ENCODE data around the gene CTNNA2.

Gene CTNNA2

DNA sequence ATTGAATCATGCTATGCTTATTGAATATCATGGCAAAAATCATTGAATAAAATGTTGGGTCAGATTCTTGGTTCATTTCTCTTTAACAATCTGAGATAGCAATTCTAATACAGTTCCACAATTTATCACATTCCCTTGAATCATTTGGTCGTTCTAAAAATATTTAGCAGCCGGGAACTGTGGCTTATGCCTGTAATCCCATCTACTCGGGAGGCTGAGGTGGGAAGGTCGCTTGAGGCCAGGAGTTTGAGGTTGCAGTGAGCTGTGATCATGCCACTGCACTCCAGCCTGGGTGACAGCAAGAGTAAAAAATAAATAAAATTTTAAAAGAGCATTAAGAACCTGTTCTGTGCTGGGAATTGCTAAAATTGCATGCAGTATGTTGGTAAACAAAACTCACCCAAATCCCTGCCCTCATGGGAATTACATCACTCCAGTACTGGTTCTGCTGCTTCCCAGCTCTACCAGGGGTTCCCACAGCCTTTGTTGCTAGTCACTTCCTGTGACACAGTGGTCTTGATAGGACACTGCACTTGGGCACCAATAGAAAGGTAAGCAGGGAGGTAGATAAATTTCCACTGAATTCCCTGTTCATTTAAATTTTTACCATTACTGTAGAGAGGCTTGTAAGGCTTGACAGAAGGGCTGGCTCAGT lies 200.4 kb downstream of the CTNNA2 start:
- no peak for DNase-seq (ENCODE audit: low read depth, low spot score)

DNA sequence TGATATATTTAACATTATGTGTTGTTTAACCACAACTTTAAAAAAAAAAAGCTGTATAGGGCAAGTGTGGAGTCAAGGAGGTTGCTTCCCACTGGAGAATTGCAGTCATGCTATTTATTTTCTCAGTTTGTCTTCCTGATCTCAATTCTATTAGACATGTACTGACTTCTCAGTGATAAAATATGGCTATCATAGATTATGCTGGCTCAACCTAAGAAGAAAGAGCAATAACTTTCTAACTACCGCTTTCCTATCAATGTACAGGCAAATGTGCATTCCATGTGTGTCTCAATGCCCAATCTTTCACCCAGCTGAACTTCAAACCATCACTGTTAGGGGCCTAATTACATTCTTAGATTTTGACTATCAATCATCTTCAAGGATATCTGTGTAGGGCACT lies 201.4 kb downstream of the CTNNA2 start:
- DNase-seq (ENCODE audit: low read depth, low spot score): no peak

DNA sequence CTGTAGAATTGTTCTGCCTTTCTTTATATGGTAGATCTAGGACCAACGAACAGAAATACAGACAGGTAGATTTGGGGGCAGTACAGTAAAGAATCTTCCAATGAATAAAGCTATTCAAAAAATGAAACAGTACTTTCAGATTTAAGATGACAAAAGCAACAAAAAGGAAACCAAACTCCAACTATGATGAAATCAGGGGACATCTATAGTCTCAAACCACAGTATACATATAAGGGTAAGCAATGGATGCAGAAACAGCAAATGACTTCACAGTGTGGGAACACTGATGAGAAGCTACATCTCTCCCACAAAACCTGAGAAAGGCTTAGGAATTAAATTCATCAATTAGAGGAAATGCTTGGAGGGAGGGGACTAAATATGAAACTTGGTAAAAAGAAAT lies 202.5 kb downstream of the CTNNA2 start:
- DNase-seq (ENCODE audit: low read depth, low spot score): no peak

DNA sequence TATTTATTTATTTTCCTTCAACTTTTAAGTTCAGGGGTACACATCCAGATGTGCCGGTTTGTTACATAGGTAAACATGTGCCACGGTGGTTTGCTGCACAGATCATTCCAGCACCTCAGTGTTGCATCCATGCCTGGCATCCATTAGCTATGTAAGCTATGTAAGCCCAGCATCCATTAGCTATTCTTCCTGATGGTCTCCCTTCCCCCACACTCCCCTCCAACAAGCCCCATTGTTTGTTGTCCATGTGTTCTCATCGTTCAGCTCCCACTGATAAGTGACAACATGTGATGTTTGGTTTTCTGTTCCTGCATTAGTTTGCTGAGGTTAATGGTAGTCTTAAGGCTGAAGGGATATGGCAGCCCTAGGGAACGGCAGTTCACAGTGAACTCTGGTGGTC lies 203.4 kb downstream of the CTNNA2 start:
- no peak for DNase-seq (ENCODE audit: low read depth, low spot score)

DNA sequence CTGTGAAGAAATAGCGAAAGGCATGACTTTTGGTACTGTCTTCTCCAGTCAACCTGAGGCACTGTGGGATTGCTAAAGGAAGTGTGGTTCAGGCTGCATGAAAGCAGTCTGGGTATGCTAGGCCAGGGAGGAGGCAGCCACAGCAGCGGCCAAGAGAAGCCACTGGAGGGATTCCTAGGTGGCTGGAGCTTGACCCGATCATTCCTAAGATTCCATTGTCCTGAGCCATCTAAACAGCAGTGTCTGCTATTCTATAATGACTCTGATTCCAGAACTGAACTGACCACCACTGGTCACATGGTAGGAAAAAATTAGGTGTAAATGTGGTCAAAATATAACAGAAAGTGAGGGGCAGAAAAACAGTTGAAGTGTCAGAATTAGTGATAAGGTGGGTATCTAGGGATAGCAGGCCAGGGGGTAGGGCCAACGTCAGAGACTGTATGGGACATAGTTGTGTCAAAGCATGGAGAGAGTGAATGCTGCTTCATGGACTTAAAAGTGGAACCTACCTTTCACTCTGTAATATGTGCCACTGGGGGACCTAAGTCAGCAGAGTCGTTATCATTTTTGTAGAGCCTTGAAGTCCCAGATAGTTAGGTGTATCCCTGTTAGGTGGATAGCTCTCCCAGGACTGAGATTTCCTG lies 204.6 kb downstream of the CTNNA2 start:
- peak; percentile 83 for DNase-seq (ENCODE audit: low read depth, low spot score)

DNA sequence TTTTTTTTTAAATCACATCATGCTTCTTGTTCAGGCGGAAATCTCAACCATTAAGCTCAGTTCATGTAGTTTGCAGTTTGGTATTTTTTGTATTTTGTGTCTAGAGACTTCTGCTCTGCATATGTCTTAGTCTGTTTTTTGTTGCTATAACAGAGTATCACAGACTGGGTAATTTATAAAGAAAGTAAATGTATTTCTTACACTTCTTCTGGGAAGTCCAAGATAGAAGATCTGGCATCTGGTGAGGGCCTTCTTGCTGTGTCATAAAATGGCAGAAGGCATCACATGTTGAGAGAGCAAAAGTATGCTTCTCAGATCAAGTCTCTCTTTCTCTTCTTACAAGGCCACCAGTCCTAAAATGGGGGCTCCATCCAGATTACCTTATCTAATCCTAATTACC lies 208.2 kb downstream of the CTNNA2 start:
- DNase-seq (ENCODE audit: low read depth, low spot score): no peak

DNA sequence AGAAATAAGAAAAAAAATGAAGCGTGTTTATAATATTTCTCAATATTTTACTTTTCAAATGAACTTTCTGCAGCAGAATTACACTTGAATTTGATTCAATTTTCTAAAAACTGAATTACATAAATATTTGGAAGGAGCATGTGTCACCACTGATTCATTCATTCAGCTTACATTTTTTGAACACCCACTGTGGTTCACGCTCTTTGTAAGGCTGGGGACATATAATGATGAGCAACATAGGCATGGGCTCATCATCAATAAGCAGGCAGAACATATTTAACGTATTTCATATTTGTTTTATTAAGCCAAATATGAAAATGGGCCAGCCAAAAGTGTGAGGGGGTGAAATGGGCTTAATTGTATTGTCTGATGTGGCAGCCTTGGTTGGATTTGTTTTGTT lies 209.1 kb downstream of the CTNNA2 start:
- DNase-seq (ENCODE audit: low read depth, low spot score): no peak

DNA sequence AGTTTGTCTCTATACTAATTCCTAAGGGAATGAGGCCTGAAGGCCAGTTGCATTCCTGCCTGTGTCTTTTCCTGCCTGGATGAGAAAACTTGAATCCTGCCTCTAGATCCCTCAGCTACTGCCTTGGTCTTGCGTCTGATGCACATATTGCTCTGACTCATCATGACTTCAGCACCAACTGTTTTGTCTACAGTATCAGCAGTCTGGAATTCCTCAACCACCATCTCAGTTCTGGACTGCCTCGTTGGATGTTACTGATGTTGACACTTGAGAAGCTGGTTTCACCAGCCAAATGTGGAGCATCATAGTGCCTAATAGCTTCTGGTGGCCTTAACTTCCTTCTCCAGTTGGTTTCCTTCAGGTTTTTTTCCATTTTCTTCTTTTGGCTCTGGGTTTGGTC lies 211.0 kb downstream of the CTNNA2 start:
- peak; percentile 36 for DNase-seq (ENCODE audit: low read depth, low spot score)

DNA sequence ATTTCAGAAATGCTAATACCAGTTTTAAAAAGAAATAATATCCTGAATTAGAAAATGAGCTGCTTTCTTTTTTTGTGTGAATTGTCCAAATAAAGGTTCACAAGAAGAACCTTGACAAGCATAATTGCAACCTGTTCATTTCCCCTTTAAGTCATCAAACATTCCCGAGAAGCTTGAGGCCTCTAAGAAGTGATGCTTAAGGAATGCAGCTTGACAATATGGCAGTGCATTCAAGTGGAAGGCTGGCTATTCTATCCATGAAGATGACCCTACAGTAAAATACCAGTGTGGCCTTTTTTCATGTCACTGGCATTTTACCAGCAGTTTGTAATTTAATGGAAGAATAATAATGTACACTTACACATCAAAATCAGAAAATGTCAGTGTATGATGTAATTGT lies 216.7 kb downstream of the CTNNA2 start:
- DNase-seq (ENCODE audit: low read depth, low spot score): no peak

DNA sequence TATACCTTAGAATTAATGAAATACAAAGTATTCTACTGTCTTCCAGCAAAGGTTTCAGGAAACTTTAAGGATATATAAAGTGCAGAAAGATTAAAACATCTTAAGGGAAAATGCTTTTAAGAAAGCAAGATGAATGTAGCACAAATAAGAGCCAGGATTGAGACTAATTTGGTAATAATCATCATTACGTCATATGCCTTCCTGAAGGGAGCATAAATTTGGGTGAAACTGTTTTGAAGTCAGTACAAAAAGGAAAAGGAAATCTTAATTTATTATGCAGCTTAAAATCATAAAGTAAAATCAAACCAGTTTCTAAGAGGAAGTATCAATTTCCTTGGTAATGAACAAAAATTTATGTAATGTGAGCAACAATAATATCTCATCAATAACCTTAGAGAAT lies 221.7 kb downstream of the CTNNA2 start:
- DNase-seq (ENCODE audit: low read depth, low spot score): no peak

DNA sequence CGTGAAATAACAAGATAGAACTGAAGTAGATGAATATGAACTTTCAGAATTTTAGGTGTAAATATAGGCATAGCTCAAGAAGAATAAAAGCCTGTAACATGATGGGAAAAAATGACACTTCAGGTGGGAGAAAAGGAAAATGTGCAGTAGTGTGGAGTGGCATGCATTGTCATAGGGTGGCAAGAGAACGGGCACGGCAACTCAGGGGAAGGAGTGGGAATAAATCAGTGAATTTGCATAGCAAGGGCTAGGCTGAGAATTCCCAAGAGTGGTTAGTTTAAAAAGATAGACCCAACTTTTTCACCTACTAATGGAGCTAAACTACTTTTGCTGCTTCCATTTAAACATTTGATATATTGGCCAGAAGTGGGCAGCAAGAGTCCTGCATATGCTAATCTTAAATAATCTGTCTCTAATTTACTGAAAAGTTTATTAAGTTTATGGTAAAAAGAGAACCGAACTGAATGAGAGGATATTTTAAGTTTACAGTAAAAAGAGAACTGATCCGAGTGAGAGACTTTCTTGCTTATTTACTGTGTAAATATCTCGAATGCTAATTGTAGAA lies 228.1 kb downstream of the CTNNA2 start:
- DNase-seq (ENCODE audit: low read depth, low spot score): no peak

DNA sequence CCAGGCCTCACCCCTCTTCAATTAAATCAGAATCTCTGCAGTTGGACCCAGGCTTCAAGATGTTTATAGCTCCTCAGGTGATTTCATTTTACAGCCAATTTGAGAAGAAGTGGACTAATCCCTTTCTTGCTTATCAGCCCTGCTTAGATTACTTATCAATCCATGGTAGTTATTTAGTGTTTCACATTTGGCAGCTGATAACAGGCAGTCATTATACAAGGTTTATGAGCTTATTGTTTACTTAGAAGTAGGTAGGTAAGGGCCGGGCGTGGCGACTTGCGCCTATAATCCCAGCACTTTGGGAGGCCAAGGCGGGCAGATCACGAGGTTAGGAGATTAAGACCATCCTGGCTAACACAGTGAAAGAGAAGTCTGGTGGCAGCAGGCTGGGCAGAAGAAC lies 237.5 kb downstream of the CTNNA2 start:
- no peak for DNase-seq (ENCODE audit: low read depth, low spot score)

DNA sequence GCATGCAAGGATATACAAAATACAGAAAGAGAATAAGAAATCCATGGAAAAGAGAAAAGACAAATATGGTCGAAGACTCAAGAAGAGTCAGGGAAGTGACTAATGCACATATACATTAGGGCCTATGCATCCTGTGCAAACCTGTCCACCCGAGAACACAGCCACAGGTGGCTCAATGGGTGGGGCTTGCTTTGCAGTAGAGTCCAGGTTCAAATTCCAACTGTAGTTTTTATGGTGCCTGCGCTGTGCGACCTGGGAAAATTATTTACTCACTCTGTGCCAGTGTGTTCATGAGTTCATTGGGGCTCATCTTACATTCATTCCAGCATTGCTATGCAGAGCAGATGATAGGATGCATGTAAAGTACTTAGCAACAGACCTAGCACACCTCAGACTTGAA lies 244.7 kb downstream of the CTNNA2 start:
- no peak for DNase-seq (ENCODE audit: low read depth, low spot score)

DNA sequence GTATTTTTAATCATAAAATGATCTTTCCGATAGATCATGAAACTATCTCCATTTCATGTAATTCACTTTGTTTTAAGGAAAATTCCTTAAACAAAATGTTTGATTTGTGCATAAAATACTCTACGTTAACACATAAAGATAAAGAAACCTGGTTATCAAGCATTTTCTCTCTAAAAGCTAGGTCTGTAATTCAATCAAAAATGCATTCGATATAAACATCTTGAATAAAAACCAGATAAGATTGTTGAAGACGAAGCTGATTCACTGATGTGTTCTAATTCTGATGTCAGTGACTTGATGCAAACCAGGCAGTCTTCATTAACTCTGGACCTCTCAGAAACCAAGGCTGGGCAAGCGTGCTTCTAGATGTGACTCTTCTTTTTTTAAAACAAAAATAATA lies 245.2 kb downstream of the CTNNA2 start:
- no peak for DNase-seq (ENCODE audit: low read depth, low spot score)

DNA sequence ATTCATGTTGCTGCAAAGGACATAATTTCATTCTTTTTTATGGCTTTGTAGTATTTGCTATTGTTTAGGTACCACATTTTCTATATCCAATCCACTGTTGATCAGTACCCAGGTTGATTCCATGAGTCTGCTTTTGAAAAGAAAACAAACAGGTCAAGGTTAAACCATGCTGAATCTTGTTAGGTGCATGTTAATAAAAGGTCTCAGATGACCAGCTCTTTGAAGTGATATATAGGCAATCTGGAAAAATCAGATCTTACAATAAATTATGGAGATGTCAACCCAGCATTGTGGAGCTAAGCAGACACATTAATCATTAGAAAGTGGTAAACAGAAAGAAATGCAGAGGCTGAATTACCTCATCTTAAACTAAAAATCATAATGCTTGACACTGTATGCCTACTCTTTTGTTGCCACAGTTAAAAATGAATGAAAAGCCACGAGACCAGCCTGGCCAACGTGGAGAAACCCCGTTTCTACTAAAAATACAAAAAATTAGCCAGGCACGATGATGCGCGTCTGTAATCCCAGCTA lies 246.0 kb downstream of the CTNNA2 start:
- no peak for DNase-seq (ENCODE audit: low read depth, low spot score)

DNA sequence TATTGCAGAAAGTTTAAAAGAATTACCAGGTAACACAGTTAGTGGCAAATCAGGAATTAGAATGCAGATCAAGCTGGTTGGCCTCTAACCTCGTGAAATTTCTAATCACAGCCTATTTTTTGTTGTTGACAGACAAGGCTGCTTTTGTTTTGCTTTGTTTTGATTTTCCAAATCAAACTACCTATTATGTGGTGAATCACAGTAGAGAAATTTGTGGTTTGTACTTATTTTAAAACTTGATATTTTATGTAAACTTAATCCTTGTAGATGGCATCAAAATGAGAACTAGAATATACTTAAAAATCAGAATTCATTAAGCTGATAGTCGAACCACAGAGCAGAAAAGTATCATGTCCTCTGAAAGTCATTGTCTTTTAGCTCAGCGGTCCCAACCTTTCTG lies 258.1 kb downstream of the CTNNA2 start:
- DNase-seq (ENCODE audit: low read depth, low spot score): no peak

DNA sequence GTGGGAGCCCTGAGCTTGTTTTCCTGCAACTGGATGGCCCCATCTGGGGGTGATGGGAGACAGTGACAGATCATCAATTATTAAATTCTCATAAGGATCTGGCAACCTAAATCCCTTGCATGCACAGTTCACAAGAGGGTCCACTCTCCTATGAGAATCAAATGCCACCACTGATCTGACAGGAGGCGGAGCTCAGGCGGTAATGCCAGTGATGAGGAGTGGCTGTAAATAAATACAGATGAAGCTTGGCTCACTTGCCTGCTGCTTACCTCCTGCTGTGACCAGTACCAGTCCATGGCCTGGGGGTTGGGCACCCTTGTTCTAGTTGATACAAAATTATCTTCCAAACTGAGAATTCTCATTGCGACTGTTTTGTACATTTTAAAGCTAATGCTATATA lies 258.6 kb downstream of the CTNNA2 start:
- no peak for DNase-seq (ENCODE audit: low read depth, low spot score)

DNA sequence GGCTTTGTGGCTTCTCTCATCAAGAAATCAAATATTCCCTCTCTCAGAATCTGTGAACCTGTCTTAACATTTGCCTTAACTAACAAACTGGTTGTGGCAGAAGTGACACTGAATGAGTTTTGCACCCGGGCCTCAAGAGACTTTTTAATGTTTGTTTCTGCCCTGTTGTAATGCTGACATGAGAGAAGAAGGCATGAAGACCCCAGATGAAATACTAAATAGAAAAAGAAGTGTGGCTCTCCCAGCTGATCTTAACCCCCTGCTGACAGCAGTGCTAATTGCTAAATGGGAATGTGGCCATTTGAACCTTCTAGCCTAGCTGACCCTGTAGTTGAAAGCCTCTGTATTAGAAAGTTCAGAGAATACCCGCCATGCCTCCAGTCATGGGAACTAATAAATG lies 261.2 kb downstream of the CTNNA2 start:
- no peak for DNase-seq (ENCODE audit: low read depth, low spot score)

DNA sequence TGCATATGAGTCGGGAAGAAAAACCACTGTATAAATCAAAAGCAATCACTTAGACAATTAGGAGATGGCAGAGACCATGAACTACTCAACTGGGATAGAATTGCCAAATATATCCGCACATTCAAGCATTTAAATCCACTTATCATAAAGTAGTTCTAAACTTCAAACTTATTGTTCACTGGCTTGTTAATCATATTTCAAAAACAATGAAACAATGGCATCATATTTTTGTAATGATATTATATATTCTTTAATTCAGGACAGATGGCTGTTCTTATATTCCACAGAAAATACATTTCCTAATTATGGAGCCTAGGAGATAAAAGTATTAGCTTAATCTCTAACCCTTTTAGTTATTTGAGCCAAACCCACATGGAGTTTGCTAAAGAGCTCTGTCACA lies 263.6 kb downstream of the CTNNA2 start:
- no peak for DNase-seq (ENCODE audit: low read depth, low spot score)

DNA sequence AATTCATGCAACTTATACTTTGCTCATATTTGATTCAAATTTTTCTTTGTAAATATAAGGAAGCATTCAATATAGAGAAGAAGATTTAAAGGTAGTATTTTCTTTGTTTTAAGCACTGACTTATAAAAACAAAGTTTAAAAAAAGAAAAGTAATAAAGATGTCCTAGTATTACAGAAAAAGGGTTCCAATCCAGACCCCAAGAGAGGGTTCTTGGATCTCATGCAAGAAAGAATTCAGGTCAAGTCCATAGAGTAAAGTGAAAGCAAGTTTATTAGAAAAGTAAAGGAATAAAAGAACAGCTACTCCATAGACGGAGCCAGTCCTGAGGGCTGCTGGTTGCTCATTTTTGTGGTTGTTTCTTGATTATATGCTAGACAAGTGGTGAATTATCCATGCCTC lies 267.9 kb downstream of the CTNNA2 start:
- DNase-seq (ENCODE audit: low read depth, low spot score): no peak

DNA sequence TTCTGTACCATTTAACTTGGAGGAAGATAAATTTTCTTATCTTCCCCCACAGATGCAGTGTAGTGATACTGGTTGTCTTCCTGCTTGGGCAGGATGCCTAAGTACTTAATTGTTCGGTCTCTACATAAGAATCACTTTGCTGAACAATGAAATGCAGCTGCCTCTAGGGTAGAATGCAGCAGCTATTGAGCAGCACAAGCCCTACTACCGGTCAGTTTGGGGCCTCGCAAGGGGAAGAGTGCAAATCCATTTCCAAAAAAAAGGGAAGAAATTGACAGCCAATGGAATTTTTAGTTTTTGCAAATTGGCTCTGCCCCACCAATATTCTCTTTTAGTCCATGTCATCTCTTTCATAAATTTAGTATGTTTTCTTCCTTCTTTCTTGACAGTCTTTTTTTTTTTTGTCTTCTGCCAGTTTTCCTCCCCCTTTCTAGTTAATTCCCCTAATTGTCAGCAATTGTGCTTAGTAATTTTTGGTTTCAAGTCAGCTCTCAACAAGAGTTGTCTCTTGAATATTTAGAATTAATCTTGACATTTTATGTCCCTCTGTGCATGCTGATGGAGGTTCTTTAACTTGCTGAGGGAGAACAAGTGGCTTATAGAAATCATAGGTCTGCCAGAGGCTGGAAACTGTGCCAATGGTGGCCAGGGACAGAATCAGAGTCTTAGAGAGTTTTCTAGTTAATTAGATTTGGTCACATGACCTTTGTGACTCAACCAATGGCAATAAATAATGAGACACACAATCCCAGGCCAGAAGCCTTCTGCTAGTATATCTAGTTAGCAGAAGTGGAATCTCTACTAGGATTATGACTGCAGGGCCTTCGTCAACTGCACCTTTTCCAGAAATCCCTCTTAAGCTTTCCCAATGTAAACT lies 270.0 kb downstream of the CTNNA2 start:
- DNase-seq (ENCODE audit: low read depth, low spot score): peak; percentile 79

DNA sequence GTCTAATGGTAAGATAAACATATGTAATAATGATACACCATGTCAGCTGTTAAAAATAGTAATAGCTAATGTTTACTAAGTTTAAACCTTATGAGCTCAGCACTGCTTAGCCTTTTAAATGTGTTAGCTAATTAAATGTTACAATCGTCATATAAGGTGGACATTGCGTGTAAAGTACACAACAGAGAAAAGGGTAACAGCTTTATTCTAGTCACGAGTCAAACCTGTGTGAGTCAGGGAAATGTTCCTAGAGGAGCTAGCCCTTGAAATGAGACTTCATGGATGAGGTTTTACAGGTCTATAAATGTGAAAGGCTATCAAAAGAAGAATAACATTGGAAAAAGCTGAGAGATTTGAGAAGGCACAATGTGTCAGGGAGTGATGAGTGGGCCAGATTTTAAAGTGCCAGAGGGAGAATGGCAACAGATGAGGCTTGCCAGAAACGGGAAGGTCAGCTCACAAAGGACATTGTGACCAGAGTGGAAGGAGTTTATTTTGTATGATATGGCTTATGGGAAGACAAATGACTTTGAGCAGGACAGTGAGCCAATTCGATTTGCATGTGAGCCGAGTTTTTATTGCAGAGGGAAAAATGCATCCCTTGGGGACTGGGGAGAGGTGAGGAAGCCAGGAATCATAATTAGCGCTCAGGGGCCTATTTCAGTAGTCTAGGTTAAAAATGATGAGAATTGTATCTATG lies 276.3 kb downstream of the CTNNA2 start:
- DNase-seq (ENCODE audit: low read depth, low spot score): no peak

Measured in ELF-1 (cell line).